Measurements from ENCODE around the gene SPEM3.

SPEM3 gene

DNA sequence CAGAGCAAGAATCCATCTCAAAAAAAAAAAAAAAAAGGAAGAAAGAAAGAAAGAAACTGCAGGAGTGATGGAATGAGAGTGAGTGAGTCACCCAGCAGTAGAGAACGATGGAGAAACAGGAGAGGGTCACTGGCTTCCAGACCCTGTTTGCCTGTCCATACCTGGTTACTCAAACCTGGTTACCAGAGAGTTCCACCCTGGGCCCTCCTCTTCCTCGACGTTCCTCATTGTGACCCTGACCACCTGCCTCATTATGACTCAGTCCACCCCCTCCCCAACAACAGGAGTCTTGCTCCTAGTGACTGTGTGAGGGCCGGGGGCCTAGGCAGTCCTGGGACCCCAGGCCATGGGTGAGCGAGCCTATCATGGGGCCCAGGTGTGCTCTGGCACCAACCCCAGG, at the start of gene SPEM3:
Gene SPEM3, plus strand, starts transcription at position 301 of the 400 bp plus-strand sequence. Its CDS starts 46 bp downstream, at position 347.
- DNase-seq (ENCODE audit: low spot score) = no peak

DNA sequence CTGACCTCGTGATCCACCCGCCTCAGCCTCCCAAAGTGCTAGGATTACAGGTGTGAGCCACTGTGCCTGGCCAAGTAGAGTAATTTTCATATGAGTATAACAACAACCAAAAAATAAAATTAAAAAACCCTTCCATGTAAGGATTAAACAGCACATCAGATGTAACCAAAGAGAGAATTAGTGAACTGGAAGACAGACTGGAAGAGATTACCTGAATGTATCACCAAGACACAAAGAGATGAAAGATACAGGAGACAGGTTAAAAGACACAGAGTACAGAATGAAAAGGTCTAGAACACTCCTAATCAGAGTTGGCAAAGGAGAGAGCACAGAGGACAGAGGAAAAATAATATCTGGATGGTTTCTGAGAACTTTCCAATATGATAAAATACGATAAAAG, 49.5 kb upstream of the SPEM3 start:
- no peak for DNase-seq (ENCODE audit: low spot score)

DNA sequence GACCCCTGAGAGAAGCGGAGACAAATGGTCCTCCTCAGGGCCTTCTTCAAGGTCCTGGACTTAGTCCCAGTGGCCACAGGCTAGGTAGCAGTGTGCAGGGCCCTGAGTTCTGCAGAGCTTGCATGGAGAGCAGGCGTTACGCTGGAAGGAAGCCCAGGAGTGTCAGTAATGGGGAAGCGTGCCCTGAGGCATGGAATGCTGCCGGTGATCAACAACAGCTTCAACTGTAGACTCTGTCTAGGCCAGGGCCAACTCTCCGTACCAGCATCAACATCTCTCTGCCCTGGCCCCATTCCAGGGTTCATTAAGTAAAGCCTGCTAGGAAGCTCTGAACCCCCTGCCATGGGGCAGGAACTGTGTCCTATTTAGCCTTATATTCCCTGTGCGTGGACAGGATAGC, 48.3 kb upstream of the SPEM3 start:
- no peak for DNase-seq (ENCODE audit: low spot score)

DNA sequence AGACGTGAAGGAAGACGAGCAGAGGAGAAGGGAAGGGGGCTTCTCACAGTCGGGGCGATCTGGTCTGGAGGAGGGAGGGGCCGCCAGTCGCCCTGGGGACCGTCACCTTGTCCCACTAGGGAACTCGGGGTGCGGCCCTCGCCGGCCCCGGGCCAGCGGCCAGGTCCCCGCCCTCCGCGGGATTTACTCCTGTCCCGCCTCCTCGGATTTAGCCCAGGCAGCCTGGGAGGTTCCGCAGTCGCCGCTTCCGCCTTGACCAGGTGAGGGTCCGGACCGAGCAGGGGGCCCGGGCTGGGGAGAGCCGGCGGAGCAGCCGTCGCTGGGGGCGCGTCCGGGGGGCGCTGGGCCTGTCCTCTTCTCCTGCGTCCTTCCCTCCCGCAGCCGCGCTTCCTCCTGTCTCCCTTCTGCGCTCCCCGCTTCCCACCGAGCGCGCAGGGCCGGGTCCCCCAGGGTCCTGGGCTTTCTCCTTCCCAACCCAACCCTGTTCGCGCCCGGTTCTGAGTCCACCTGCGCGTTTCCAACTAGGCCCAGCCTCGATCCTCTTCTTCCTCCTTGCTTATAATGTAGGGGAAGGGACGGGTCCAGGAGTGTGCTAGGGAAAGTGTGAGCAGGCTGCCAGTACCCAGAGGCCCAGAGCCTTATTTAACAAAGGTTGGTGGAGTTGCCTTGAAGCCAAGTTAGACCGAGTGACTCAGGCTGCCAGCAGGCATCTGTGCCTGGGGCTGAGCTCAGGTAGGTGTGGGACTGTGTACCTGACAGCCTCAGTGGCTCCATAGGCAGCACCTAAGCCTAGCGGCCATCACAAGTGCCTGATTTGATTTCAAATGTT, 47.6 kb upstream of the SPEM3 start, which contains the start of gene TNK1:
Gene TNK1, plus strand, starts transcription at position 235 of the 829 bp plus-strand sequence. CDS start 1,838 bp downstream, outside the sequence.
- DNase-seq (ENCODE audit: low spot score) = peak; percentile 59

DNA sequence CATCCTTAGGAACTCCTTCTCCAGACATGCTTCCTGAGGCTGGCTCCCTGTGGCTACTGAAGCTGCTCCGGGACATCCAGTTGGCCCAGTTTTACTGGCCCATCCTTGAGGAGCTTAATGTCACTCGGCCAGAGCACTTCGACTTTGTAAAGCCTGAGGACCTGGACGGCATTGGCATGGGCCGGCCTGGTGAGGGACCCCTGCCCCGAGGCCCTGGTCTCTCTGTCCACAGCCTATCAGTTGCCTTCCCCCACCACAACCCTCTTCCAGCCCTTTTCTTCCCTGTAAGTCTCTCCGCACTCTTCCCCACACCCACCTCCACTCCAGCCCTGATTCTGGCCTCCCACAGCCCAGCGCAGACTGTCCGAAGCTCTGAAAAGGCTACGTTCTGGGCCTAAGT, 45.8 kb upstream of the SPEM3 start:
- DNase-seq (ENCODE audit: low spot score) = no peak

DNA sequence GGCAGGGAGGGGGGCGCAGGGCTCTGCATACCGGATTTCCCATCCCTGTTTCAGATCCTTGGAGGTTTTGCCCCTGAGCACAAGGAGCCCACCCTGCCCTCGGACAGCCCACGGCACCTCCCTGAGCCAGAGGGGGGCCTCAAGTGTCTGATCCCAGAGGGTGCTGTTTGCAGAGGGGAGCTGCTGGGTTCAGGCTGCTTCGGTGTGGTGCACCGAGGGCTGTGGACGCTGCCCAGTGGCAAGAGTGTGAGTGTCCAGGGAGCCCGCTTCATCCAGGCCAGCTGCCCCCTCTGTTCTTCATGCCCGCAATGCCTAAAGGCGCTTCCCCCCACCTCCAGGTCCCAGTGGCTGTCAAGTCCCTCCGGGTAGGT, 45.3 kb upstream of the SPEM3 start:
- no peak for DNase-seq (ENCODE audit: low spot score)

DNA sequence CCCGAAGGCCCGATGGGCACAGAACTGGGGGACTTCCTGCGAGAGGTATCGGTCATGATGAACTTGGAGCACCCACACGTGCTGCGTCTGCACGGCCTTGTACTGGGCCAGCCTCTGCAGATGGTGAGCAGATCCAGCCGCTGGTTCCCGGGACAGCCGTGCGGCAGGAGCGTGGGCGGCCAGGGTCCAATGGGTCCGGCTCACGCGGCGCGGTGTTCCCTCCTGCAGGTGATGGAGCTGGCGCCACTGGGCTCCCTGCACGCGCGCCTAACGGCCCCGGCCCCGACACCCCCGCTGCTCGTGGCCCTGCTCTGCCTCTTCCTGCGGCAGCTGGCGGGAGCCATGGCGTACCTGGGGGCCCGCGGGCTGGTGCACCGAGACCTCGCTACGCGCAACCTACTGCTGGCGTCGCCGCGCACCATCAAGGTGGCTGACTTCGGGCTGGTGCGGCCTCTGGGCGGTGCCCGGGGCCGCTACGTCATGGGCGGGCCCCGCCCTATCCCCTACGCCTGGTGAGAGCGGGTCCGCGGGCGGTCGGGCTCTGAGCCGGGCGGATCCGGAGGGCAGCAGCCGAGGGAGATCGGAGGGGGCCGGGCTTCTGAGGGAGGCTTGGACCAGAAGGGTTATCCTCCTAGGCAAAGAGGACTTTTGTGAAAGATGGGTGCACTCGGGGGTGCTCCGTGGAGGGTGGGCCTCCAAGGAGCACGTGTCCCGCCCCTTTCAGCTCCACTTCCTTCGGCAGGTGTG, 44.7 kb upstream of the SPEM3 start:
- DNase-seq (ENCODE audit: low spot score) = no peak

DNA sequence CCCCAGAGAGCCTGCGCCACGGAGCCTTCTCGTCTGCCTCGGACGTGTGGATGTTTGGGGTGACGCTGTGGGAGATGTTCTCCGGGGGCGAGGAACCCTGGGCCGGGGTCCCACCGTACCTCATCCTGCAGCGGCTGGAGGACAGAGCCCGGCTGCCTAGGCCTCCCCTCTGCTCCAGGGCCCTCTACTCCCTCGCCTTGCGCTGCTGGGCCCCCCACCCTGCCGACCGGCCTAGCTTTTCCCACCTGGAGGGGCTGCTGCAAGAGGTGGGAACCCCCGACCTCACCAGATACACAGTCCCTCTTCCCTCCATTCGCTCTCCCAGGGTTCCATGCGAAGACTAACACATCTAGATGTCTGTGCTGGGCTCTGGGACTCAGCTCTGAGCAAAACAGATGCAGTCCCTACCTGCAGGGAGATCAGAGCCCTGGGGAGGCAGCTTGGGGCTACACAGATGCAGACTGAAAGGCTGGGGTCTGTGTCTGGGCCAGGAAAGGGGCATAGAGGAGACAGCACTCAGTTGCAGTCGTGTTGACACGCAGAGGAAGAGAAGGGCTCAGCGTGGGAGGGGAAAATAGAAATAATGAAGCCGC, 44.1 kb upstream of the SPEM3 start:
- DNase-seq (ENCODE audit: low spot score) = no peak

DNA sequence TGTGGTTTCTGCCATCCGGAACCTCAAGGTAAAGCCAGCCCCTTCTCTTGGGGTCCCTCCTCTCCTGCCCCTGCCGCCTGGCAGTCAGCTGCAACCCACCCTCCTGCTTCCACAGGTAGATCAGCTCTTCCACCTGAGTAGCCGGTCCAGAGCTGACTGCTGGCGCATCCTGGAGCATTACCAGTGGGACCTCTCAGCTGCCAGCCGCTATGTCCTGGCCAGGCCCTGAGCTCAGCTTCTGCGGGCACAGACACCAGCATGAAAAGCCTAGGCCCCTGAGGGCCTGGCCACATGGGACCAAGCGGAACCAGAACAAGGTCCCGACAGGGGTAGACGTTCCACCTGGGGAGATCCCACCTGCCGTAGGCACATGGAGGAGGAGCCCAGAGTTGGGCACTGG, 39.8 kb upstream of the SPEM3 start:
- no peak for DNase-seq (ENCODE audit: low spot score)

DNA sequence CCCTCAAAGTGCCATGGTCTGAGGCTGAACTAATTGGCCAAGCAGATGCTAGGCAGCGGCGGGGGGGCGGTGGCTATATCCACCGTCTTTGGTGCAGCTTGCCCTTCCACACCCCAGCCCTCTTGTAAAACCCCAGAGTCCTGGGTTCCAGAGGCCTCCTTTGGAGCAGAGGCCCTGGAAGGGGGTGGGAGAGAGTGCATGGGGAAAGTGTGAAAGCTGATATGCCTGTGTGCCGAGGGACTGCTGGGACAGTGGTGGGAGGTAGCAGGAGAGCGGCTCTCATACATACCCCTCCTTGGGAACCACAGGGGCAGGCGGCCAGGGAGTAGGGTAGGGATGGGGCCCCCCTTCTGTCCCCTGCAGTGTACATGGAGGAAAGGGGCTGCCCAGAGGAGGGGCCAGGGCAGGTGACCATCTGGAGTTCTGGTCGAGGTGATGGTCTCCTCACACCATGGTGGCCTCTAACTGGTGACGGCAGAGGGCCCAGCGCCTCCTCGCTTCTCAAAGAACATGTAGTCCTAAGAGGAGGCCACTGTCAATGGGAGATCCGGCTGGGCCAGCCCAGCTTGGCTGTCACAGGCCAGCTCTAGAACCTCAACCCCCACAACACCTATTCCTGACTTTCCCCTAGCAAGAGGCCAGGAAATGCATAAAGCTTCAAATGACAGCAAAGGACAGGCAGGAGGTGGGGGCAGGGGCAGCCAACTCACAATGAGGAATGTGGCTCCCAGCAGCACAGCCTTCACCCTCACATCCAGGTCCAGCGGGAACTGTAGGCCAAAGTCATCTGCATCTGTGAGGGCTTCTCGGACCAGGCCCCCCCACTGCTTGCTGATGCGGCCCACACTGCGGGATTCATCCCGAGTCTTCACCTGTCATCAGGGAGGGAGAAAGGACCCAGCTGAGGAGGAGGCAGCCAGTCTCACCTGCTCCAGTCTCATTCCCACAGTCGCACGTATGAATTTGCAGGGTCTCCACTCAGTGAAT, 38.4 kb upstream of the SPEM3 start:
- no peak for DNase-seq (ENCODE audit: low spot score)

DNA sequence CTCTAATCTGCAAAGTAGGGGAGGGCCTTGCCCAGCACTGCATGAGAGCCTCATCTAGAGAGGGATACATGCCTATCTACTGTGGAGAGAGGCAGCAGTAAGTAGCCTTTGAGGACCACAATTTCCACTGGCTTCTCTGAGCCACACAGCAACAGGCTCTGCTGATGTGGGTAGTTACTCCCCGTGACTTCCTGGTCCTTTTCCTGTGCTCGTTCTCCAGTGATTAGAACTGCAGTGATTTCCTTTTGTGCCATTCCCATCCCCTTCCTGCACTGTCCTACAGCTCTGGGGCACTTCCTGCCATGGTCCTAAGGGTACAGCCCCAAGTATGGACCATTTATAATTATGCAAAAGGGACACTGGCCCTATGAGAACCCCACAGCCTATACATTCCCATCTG, 37.4 kb upstream of the SPEM3 start:
- DNase-seq (ENCODE audit: low spot score) = no peak

DNA sequence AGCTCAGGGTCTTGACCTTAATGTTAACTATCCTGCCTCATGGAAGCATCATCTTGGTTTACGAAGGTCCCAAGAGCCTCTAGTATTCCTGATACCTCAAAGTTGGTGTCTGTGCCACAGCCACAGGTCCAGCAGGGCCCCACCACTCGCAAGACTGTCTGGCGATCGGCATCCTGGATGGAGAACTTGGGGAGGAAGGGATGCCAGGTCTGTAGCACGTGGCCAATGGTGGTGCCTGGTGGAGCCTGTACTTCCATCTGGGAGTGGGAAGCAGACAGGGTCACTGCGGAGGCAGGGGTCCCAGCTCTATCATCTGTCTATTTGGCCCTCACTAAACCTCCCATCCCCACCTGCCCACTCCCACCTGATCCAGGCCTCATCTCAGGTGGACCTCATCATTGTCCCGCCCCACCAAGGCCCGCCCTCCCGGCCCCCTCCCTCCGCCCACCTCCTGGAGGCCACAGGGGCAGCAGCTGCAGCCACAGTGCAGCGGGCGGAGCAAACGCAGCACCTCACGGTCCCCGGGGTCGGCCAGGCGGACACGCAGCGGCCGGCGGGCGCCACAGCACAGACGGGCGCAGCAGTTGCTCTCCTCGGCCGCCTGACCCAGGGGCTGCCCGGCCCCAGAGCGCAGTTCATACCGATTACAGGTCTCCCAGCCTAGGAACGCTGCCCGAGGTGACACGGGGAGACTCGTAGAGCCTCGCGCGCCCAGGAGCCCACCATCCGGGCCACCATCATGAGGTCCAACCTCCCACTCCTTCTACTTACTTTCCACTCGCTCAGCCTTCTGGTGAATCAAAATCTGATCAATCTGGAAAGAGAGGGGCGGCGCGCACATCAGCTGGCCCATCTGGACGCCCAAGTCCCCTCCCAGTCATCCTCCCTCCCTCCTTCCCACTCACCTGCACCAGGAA, 35.7 kb upstream of the SPEM3 start:
- no peak for DNase-seq (ENCODE audit: low spot score)

DNA sequence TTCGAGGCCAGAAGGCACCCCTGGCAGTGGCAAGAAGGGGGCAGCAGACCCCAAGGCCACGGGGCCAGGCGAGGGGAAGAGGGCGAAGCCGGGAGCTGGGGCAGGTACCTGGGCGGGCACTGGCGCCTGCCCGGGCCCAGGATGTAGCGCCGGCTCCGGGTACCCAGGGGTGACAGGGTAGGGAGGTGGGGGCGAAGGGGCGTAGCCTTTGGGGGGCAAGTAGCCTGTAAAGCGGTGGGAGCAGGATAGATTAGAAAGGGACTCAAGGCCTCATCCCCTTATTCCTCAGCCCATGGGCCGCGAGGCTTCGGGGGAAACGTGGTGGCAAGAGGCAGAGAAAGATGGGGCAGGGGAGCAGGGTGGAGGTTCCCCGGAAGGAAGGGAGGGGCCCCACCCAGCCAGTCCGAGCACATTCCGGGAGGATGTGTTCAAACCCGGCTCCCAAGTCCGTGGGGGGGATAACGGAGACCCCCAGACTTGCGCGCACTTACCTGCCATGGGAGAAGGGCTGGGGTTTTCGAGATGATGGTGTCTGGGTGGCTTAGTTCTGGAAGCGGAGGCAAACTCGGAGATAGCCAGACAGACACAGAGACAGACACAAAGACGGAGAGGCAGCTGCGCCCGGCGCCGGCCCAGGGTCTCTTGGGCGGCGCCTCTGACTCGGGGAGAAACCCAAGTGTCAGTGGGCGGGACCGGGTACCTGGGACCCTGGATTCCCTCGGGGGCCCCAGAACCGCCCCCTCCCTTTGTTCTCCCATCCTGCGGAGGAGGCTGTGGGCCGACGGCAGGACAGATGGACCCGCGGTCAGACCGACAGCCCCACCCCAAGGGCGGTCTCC, 34.8 kb upstream of the SPEM3 start:
- DNase-seq (ENCODE audit: low spot score) = peak; percentile 58

DNA sequence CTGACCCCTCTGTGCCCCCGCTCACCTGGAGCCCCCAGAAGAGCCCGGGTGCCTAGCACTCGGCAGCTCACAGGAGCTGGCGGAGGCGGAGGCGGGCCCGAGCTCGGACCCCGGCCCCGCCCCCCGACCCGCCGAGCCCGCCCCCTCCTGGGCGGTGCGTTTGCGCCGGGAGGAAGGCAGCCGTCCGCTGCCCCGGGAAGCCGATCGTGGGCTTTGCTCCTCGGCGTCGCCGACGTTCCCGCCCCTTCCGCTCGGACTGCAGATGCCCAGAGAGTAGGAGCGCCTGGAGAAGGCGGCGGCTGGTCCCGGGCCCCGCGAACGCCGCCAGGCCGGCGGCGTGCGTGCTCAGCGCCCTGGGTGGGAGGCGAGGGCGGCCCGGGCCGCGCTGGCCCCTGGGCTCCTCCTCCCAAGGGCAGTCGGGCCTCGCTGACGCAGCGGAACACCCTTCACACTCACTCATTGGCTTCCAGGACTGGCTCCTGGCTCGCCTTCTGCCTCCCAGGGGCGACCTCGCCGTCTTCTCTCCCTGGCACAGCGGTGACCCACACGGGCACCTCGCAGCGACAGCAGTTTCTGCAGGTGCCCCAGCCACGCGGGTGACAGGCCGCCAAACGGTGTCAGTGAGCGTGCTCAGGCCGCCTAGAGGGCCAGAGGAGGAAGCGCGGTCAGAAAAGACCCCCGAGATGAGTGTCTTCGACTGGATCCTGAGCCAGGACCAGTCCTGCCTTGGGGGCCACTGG, 34.0 kb upstream of the SPEM3 start, which contains the start of gene PLSCR3:
Gene PLSCR3, minus strand, starts transcription at position 74 of the 740 bp plus-strand sequence. CDS start 415 bp downstream, outside the sequence.
- peak; percentile 90 for DNase-seq (ENCODE audit: low spot score)

DNA sequence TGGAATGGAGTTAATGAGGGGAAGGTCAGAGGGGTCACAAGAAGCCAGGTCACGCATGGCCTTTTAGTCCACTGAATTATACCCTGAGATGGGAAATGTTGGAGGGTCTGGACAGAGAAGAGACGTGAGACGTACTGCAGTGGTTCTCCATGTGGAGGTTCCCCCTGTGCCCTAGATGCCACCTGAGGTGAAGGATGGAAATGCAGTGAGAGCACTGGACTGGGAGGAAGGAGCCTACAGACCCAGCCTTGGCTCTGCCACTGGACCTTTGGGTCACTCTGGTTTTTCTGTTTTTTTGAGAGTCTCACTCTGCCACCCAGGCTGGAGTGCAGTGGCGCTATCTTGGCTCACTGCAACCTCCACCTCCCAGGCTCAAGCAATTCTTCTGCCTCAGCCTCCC, 32.5 kb upstream of the SPEM3 start:
- DNase-seq (ENCODE audit: low spot score) = no peak

DNA sequence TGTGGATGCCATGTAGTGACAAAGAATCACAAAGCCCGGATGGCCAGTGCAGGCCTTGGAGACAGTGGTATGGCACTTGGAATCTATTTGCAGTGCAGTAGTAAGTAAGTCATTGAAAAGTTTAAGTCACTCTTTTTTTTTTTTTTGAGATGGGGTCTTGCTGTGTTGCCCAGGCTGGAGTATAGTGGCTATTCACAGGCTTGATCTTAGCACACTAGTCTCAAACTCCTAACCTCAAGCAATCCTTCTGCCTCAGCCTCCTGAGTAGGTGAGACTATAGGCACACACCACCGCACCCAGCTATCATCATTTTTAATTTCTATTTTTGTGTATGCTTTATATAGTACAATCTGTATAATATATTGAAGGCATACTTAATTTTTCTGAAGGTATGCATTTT, 30.0 kb upstream of the SPEM3 start:
- DNase-seq (ENCODE audit: low spot score) = no peak

DNA sequence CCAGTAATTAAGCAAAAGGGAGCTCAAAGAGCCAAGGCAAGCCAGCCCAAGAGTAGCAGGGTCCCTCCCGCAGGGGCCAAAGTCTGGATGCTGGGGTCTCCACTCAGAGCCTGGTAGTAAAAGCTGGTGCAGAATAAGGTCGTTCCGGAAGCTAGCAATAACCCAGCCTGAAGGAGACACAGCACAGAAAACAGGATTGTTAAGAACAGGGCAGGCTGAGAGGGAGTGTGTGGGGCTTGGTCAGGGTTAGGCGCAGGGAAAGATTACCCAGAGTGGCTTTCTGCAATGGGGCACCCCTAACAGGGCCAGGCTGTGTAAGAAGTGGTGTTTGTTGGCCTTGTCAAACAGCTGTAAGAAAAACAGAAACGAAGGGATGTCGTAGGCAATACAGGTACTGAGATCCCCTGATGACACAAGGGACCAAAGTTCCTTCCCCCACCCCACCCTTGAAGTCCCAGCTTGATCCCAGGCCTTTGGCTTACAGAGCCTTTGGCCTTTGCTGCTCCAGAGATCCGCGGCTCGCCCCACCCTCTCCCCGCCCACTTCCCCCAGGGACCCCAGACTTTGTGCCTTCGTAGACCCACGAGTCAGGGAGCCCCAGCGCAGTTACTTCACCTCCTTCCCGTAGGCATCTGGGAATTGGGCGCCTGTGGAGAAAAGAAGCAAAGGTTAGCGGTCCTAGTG, 25.5 kb upstream of the SPEM3 start:
- no peak for DNase-seq (ENCODE audit: low spot score)

DNA sequence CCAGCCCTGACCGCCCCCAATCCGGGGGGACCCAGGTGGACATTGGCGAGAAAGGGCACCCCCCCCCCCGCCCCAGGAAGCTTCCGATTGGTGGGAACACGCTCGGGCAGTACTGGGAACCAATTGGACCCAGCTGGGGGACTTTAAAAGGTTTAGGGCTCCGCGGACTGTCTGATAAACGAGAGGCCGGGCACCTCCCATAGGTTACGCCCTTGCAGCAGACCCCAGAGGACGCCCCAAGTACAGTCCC, 25.0 kb upstream of the SPEM3 start:
- peak; percentile 73 for DNase-seq (ENCODE audit: low spot score)

All from SW480 (cell line).